ENCODE data around the gene FBXL5.

DNA sequence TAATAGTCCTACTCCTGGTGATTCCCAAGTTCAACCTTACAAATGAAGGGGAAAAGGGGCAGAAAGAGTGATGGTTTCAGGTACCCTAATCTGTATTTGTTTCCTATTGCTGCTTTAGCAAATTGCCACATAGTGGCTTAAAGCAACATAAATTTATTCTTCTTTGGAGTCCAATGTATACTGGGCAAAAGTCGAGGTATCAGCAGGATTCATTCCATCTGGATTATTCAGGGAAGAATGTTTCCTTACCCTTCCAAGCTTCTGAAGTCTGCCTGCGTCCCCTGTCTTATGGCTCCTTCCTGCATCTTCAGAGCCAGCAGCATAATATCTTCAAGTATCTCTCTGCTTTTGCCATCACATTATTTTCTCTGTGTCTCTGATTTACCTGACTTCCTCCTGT lies 37.4 kb upstream of the FBXL5 start:
- TF ChIP-seq, protein P1, sequence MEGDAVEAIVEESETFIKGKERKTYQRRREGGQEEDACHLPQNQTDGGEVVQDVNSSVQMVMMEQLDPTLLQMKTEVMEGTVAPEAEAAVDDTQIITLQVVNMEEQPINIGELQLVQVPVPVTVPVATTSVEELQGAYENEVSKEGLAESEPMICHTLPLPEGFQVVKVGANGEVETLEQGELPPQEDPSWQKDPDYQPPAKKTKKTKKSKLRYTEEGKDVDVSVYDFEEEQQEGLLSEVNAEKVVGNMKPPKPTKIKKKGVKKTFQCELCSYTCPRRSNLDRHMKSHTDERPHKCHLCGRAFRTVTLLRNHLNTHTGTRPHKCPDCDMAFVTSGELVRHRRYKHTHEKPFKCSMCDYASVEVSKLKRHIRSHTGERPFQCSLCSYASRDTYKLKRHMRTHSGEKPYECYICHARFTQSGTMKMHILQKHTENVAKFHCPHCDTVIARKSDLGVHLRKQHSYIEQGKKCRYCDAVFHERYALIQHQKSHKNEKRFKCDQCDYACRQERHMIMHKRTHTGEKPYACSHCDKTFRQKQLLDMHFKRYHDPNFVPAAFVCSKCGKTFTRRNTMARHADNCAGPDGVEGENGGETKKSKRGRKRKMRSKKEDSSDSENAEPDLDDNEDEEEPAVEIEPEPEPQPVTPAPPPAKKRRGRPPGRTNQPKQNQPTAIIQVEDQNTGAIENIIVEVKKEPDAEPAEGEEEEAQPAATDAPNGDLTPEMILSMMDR (conservative IDR thresholded peaks at IDR 0.05), result no peak
- no peak for TF ChIP-seq ZFX (IDR thresholded peaks at IDR 0.05)

Measured in C4-2B (cell line).